ENCODE data around the gene ST7. TPM values are rescaled to one million over a fixed set of nuclear protein-coding genes. Genes with fewer than 3 reads are reported as not detected.
"Not testable (repeated sequence)": the region's sequence is repeated elsewhere in the genome, so short reads cannot be mapped to it uniquely, and the experiment has no call there.

ST7 gene
- total RNA-seq, 2 experiments from 2014 or later: 6.7 to 7.4 TPM

- Mint-ChIP-seq H3K9me3 (no peaks in the 10 kb centered on the region), H3K4me1 (peaks cover 5% of the 10 kb centered on the region), H3K36me3 (ENCODE audit: low read depth) (no peaks in the 10 kb centered on the region), H3K27ac (no peak overlapping the region), H3K4me3 (no peak overlapping the region), H3K27me3 (peaks cover 23% of the 10 kb centered on the region)
- no peak for DNase-seq
- ChIA-PET POLR2A (no interaction called here), CTCF (interaction anchor here (0.6 to 5.8 kb wide), 2 partner anchors 77 to 192 kb away, joined by 3 to 80 read pairs; no protein-coding TSS in a partner anchor)
Measured at GRCh38 chr7:116933465-116933864, 19.8 kb upstream of the ST7 start.

- Mint-ChIP-seq H3K4me1 (peaks cover 8% of the 10 kb centered on the region), H3K27ac (no peak overlapping the region), H3K27me3 (peaks cover 14% of the 10 kb centered on the region), H3K9me3 (no peaks in the 10 kb centered on the region), H3K4me3 (no peak overlapping the region), H3K36me3 (ENCODE audit: low read depth) (no peaks in the 10 kb centered on the region)
- DNase-seq: no peak
- ChIA-PET POLR2A (no interaction called here), CTCF (interaction anchor here (0.7 kb wide), 1 partner anchor 1139 kb away, joined by 3 read pairs; no protein-coding TSS in a partner anchor)
Measured at GRCh38 chr7:116934580-116934979, 18.7 kb upstream of the ST7 start.

- H3K9me3 Mint-ChIP-seq; H3K4me1 Mint-ChIP-seq; DNase-seq; CTCF ChIA-PET; H3K4me3 Mint-ChIP-seq; POLR2A ChIA-PET; H3K36me3 Mint-ChIP-seq (ENCODE audit: low read depth); H3K27ac Mint-ChIP-seq: not testable (repeated sequence)
- H3K27me3 Mint-ChIP-seq: peaks cover 13% of the 10 kb centered on the region
Measured at GRCh38 chr7:116936844-116937243, 16.5 kb upstream of the ST7 start.

GRCh38 chr7:116938678-116939077 is 14.6 kb upstream of the ST7 start:
- Mint-ChIP-seq H3K4me1 (peaks cover 5% of the 10 kb centered on the region), H3K4me3 (no peak overlapping the region), H3K36me3 (ENCODE audit: low read depth) (no peaks in the 10 kb centered on the region), H3K27ac (no peak overlapping the region), H3K9me3 (no peaks in the 10 kb centered on the region), H3K27me3 (peaks cover 13% of the 10 kb centered on the region)
- DNase-seq: no peak
- ChIA-PET CTCF (no interaction called here), POLR2A (no interaction called here)

GRCh38 chr7:116940689-116941370 is 12.5 kb upstream of the ST7 start:
- Mint-ChIP-seq H3K36me3 (ENCODE audit: low read depth) (no peaks in the 10 kb centered on the region), H3K4me3 (no peak overlapping the region), H3K27ac (no peak overlapping the region), H3K27me3 (peaks cover 6% of the 10 kb centered on the region), H3K9me3 (no peaks in the 10 kb centered on the region), H3K4me1 (peaks cover 5% of the 10 kb centered on the region)
- ChIA-PET POLR2A (interaction anchor here (1.0 kb wide), 1 partner anchor 13 kb away, joined by 3 read pairs; the partner anchor contains the start of gene ST7), CTCF (interaction anchor here (0.9 to 1.6 kb wide), 3 partner anchors 9 to 187 kb away, joined by 3 to 4 read pairs (median 3); no protein-coding TSS in a partner anchor)
- no peak for DNase-seq

- H3K27ac Mint-ChIP-seq: no peak overlapping the region
- ChIA-PET CTCF (interaction anchor here (1.4 kb wide), 1 partner anchor 12 kb away, joined by 6 read pairs; no protein-coding TSS in a partner anchor), POLR2A (no interaction called here)
- H3K36me3 Mint-ChIP-seq (ENCODE audit: low read depth): no peaks in the 10 kb centered on the region
- no peak for DNase-seq
- peaks cover 4% of the 10 kb centered on the region for H3K27me3 Mint-ChIP-seq
- peaks cover 5% of the 10 kb centered on the region for H3K4me1 Mint-ChIP-seq
- H3K9me3 Mint-ChIP-seq: no peaks in the 10 kb centered on the region
- H3K4me3 Mint-ChIP-seq: no peak overlapping the region
Measured at GRCh38 chr7:116942504-116942903, 10.8 kb upstream of the ST7 start.

GRCh38 chr7:116948934-116949333 is 4.4 kb upstream of the ST7 start:
- CTCF ChIA-PET: no interaction called here
- Mint-ChIP-seq H3K4me1 (peaks cover 11% of the 10 kb centered on the region), H3K27me3 (peaks cover 11% of the 10 kb centered on the region), H3K9me3 (no peaks in the 10 kb centered on the region), H3K27ac (no peak overlapping the region), H3K4me3 (no peak overlapping the region), H3K36me3 (ENCODE audit: low read depth) (no peaks in the 10 kb centered on the region)
- POLR2A ChIA-PET: no interaction called here
- no peak for DNase-seq

GRCh38 chr7:116949941-116950801 is 3.1 kb upstream of the ST7 start:
- ChIA-PET POLR2A (no interaction called here), CTCF (no interaction called here)
- H3K27ac Mint-ChIP-seq: no peak overlapping the region
- H3K27me3 Mint-ChIP-seq: peaks cover 11% of the 10 kb centered on the region
- no peaks in the 10 kb centered on the region for H3K9me3 Mint-ChIP-seq
- peaks cover 2% of the 10 kb centered on the region for H3K36me3 Mint-ChIP-seq (ENCODE audit: low read depth)
- no peak for DNase-seq
- peaks cover 21% of the 10 kb centered on the region for H3K4me1 Mint-ChIP-seq
- H3K4me3 Mint-ChIP-seq: no peak overlapping the region

GRCh38 chr7:116950889-116951351 is 2.4 kb upstream of the ST7 start:
- no peak for DNase-seq
- no peak overlapping the region for H3K4me3 Mint-ChIP-seq
- H3K27ac Mint-ChIP-seq: no peak overlapping the region
- peaks cover 11% of the 10 kb centered on the region for H3K27me3 Mint-ChIP-seq
- peaks cover 2% of the 10 kb centered on the region for H3K36me3 Mint-ChIP-seq (ENCODE audit: low read depth)
- POLR2A ChIA-PET: no interaction called here
- peaks cover 27% of the 10 kb centered on the region for H3K4me1 Mint-ChIP-seq
- CTCF ChIA-PET: no interaction called here
- no peaks in the 10 kb centered on the region for H3K9me3 Mint-ChIP-seq

GRCh38 chr7:116951366-116952292 is 1.7 kb upstream of the ST7 start:
- no peak overlapping the region for H3K4me3 Mint-ChIP-seq
- H3K9me3 Mint-ChIP-seq: no peaks in the 10 kb centered on the region
- peaks cover 11% of the 10 kb centered on the region for H3K27me3 Mint-ChIP-seq
- peaks cover 30% of the 10 kb centered on the region for H3K4me1 Mint-ChIP-seq
- ChIA-PET POLR2A (no interaction called here), CTCF (no interaction called here)
- no peak overlapping the region for H3K27ac Mint-ChIP-seq
- H3K36me3 Mint-ChIP-seq (ENCODE audit: low read depth): peaks cover 2% of the 10 kb centered on the region
- DNase-seq: no peak

- Mint-ChIP-seq H3K4me1 (peaks cover 30% of the 10 kb centered on the region), H3K27me3 (peaks cover 7% of the 10 kb centered on the region), H3K36me3 (ENCODE audit: low read depth) (peaks cover 2% of the 10 kb centered on the region), H3K27ac (peak overlapping the region; percentile 65), H3K4me3 (peak overlapping the region; percentile 76), H3K9me3 (no peaks in the 10 kb centered on the region)
- POLR2A ChIA-PET: interaction anchor here (0.6 to 2.7 kb wide), 8 partner anchors 9 to 1944 kb away, joined by 3 to 18 read pairs (median 3); partner anchors contain the start of gene CAPZA2
- CTCF ChIA-PET: interaction anchor here (1.3 to 1.4 kb wide), 2 partner anchors 23 to 32 kb away, joined by 4 to 5 read pairs; no protein-coding TSS in a partner anchor
- no peak for DNase-seq
Measured at GRCh38 chr7:116952635-116953371, 498 bp upstream of the ST7 start.

Measured in activated CD4-positive, alpha-beta memory T cell treated with anti-CD3 and anti-CD28 coated beads, Interleukin-2, amount 10 ng/mL, durations not matched to agents 7 days and 5 days (primary cell).